Breast epithelium (tissue), 3 donors: Measurements from ENCODE around the gene BARX2.

Experiments
- POLR2A ChIP-seq: fragments of 450-650 bp; IDR thresholded peaks from one replicate; pipeline ENCODE4 v1.6.1; 2016; ENCODE audit warnings: antibody characterized with exemption, mild to moderate bottlenecking, moderate library complexity
- TF ChIP-seq, protein P1 (sequence below), 3 donors: fragments of 450-650 bp; IDR thresholded peaks; one replicate each; pipeline ENCODE4 v1.5.1; 2016 to 2017; ENCODE audit warnings: antibody characterized with exemption in 3 of 3, mild to moderate bottlenecking in 3 of 3, moderate library complexity in 3 of 3

DNA sequence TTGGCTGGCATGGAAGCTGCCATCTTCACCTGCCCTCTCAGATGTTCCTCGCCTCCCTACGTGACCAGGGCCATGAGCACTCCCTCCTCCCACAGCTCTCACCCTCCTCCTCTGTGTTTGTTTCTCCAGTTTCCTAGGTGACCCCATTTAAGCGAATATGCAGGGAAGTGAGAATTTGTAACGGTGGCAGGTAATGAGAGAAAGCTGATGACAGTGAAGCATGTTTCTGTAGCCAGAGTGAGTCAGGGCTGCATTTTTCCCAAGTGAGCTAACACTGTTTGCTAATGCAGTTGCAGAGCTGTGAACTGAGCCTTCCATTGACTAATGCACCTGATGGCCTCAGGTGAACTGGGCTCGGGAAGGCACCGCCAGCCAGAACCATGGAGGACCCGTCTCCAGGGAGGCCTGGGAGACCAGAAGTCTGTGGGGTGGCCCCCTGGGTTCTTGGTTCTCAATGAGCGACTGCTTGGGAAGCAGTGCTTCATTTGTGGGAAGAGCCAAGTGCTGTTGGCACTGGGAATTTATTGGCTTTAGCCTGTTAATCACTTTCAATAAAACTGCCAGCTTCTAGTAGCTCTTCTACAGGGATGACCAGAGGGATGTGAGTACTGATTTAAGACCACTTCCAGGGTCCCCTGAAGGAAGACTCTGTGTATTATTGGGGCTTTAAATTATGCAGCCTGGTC is 64.5 kb downstream of the BARX2 start:
- TF ChIP-seq, protein P1, sequence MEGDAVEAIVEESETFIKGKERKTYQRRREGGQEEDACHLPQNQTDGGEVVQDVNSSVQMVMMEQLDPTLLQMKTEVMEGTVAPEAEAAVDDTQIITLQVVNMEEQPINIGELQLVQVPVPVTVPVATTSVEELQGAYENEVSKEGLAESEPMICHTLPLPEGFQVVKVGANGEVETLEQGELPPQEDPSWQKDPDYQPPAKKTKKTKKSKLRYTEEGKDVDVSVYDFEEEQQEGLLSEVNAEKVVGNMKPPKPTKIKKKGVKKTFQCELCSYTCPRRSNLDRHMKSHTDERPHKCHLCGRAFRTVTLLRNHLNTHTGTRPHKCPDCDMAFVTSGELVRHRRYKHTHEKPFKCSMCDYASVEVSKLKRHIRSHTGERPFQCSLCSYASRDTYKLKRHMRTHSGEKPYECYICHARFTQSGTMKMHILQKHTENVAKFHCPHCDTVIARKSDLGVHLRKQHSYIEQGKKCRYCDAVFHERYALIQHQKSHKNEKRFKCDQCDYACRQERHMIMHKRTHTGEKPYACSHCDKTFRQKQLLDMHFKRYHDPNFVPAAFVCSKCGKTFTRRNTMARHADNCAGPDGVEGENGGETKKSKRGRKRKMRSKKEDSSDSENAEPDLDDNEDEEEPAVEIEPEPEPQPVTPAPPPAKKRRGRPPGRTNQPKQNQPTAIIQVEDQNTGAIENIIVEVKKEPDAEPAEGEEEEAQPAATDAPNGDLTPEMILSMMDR (IDR thresholded peaks at IDR 0.05): no peak
- TF ChIP-seq POLR2A: no peak
